ENCODE results near the gene C2orf76.

The C2orf76 gene

GRCh38 chr2:119324685-119325270 lies 41.9 kb downstream of the C2orf76 start:
- Histone ChIP-seq H3K9me2 (ENCODE audit: low read depth, low read length) (no peaks in the 10 kb centered on the region), H2AFZ (ENCODE audit: low read length) (no peak overlapping the region), H3F3A (ENCODE audit: insufficient read depth, low read length) (no peaks in the 10 kb centered on the region), H4K20me1 (ENCODE audit: insufficient read depth, low read length) (no peaks in the 10 kb centered on the region), H3K4me2 (ENCODE audit: low read length) (no peak overlapping the region), H3K79me2 (ENCODE audit: insufficient read depth, low read length) (no peaks in the 10 kb centered on the region), H3K27ac (ENCODE audit: low read depth, low read length, poor library complexity, severe bottlenecking) (no peak overlapping the region), H3K36me3 (ENCODE audit: insufficient read depth, low read length) (no peaks in the 10 kb centered on the region), H3K27me3 (ENCODE audit: insufficient read depth, low read length) (no peaks in the 10 kb centered on the region), H3K9ac (ENCODE audit: low read length) (no peak overlapping the region), H3K4me1 (ENCODE audit: insufficient read depth, low read length, severe bottlenecking) (no peaks in the 10 kb centered on the region), H3K4me3 (ENCODE audit: low read depth, low read length, poor library complexity, severe bottlenecking) (no peak overlapping the region), H3K9me3 (ENCODE audit: low read length) (no peaks in the 10 kb centered on the region)
- TF ChIP-seq, protein P1, sequence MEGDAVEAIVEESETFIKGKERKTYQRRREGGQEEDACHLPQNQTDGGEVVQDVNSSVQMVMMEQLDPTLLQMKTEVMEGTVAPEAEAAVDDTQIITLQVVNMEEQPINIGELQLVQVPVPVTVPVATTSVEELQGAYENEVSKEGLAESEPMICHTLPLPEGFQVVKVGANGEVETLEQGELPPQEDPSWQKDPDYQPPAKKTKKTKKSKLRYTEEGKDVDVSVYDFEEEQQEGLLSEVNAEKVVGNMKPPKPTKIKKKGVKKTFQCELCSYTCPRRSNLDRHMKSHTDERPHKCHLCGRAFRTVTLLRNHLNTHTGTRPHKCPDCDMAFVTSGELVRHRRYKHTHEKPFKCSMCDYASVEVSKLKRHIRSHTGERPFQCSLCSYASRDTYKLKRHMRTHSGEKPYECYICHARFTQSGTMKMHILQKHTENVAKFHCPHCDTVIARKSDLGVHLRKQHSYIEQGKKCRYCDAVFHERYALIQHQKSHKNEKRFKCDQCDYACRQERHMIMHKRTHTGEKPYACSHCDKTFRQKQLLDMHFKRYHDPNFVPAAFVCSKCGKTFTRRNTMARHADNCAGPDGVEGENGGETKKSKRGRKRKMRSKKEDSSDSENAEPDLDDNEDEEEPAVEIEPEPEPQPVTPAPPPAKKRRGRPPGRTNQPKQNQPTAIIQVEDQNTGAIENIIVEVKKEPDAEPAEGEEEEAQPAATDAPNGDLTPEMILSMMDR (IDR thresholded peaks at IDR 0.05; ENCODE audit: low read length): no peak
- TF ChIP-seq EZH2 (IDR thresholded peaks at IDR 0.05; ENCODE audit: borderline replicate concordance, low read length): no peak

GRCh38 chr2:119323459-119323858 lies 43.2 kb downstream of the C2orf76 start:
- H3K27me3 ChIP-seq (ENCODE audit: insufficient read depth, low read length): no peaks in the 10 kb centered on the region
- no peak overlapping the region for H3K9ac ChIP-seq (ENCODE audit: low read length)
- H2AFZ ChIP-seq (ENCODE audit: low read length): no peak overlapping the region
- no peaks in the 10 kb centered on the region for H4K20me1 ChIP-seq (ENCODE audit: insufficient read depth, low read length)
- H3K9me2 ChIP-seq (ENCODE audit: low read depth, low read length): no peaks in the 10 kb centered on the region
- no peak overlapping the region for H3K4me2 ChIP-seq (ENCODE audit: low read length)
- H3F3A ChIP-seq (ENCODE audit: insufficient read depth, low read length): no peaks in the 10 kb centered on the region
- no peaks in the 10 kb centered on the region for H3K4me1 ChIP-seq (ENCODE audit: insufficient read depth, low read length, severe bottlenecking)
- no peaks in the 10 kb centered on the region for H3K36me3 ChIP-seq (ENCODE audit: insufficient read depth, low read length)
- H3K9me3 ChIP-seq (ENCODE audit: low read length): no peaks in the 10 kb centered on the region
- no peaks in the 10 kb centered on the region for H3K79me2 ChIP-seq (ENCODE audit: insufficient read depth, low read length)
- TF ChIP-seq EZH2 (IDR thresholded peaks at IDR 0.05; ENCODE audit: borderline replicate concordance, low read length): no peak
- H3K4me3 ChIP-seq (ENCODE audit: low read depth, low read length, poor library complexity, severe bottlenecking): no peak overlapping the region
- H3K27ac ChIP-seq (ENCODE audit: low read depth, low read length, poor library complexity, severe bottlenecking): no peak overlapping the region

DNA sequence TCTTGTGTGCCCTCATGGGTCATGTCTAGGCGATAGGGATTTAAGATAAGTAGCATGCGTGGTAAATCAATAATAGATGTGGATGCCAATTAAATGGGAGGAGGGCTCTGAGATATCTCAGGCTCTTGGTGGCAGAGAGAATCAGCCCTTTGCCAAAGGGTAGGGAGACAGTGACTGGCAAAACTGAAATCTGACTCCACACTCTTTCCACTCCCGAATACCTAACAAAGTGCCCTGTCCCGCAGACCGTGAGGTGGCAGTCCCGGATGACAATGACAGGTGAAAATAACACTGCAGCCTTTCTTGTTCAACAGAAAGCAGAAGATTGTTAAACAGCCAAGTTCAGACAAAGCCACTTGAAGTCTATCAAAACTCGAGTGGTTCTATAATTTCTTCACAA lies 47.0 kb downstream of the C2orf76 start:
- no peak overlapping the region for H3K27ac ChIP-seq (ENCODE audit: low read depth, low read length, poor library complexity, severe bottlenecking)

More for the DNA sequence above, 47.0 kb downstream of the C2orf76 start:
- Histone ChIP-seq H3K4me2 (ENCODE audit: low read length) (no peak overlapping the region), H3K36me3 (ENCODE audit: insufficient read depth, low read length) (no peaks in the 10 kb centered on the region), H3K9me3 (ENCODE audit: low read length) (no peaks in the 10 kb centered on the region), H3K79me2 (ENCODE audit: insufficient read depth, low read length) (no peaks in the 10 kb centered on the region), H2AFZ (ENCODE audit: low read length) (no peak overlapping the region), H3K9me2 (ENCODE audit: low read depth, low read length) (no peaks in the 10 kb centered on the region), H3K27me3 (ENCODE audit: insufficient read depth, low read length) (no peaks in the 10 kb centered on the region; the same call in 1 of the 2 replicates), H3K9ac (ENCODE audit: low read length) (no peak overlapping the region), H3F3A (ENCODE audit: insufficient read depth, low read length) (no peaks in the 10 kb centered on the region), H4K20me1 (ENCODE audit: insufficient read depth, low read length) (no peaks in the 10 kb centered on the region), H3K4me1 (ENCODE audit: insufficient read depth, low read length, severe bottlenecking) (no peaks in the 10 kb centered on the region), H3K4me3 (ENCODE audit: low read depth, low read length, poor library complexity, severe bottlenecking) (no peak overlapping the region)
- TF ChIP-seq, protein P1 (IDR thresholded peaks at IDR 0.05; ENCODE audit: low read length): no peak
- no peak for TF ChIP-seq EZH2 (IDR thresholded peaks at IDR 0.05; ENCODE audit: borderline replicate concordance, low read length)

Measured in OCI-LY1 (cell line).